DOHH2 (cell line): ENCODE measurements around the gene VSIG4.

ENCODE experiments used
- H3F3A ChIP-seq: fragments of 200-600 bp; sonication (generic), shearing (Covaris generic); 2 replicates; pipeline ENCODE4 v1.6.0; 2016; ENCODE audit warnings: antibody characterized with exemption, mild to moderate bottlenecking; ENCODE audit not compliant: control insufficient read depth, insufficient read depth
- H3K27ac ChIP-seq: fragments of 200-600 bp; sonication (generic); 2 replicates; pipeline ENCODE4 v1.5.1; 2014; ENCODE audit warnings: low read depth, mild to moderate bottlenecking, low read length, moderate library complexity
- H3K27me3 ChIP-seq: fragments of 200-600 bp; sonication (generic); 2 replicates; pipeline ENCODE4 v1.6.1; 2014; ENCODE audit warnings: mild to moderate bottlenecking, low read length, mixed read lengths; ENCODE audit not compliant: control insufficient read depth
- H3K36me3 ChIP-seq: fragments of 200-600 bp; sonication (generic); 2 replicates; pipeline ENCODE4 v1.6.1; 2014; ENCODE audit warnings: mild to moderate bottlenecking, low read length, moderate library complexity, mixed read lengths; ENCODE audit not compliant: control insufficient read depth
- H3K4me1 ChIP-seq: fragments of 200-600 bp; sonication (generic); 2 replicates; pipeline ENCODE4 v1.6.1; 2014; ENCODE audit warnings: mild to moderate bottlenecking, low read length, mixed read lengths; ENCODE audit not compliant: control insufficient read depth
- H3K4me2 ChIP-seq: fragments of 200-600 bp; sonication (generic); 2 replicates; pipeline ENCODE4 v1.6.0; 2014; ENCODE audit warnings: mild to moderate bottlenecking, low read length, moderate library complexity
- H3K4me3 ChIP-seq: fragments of 200-600 bp; sonication (generic); 2 replicates; pipeline ENCODE4 v1.5.1; 2014; ENCODE audit warnings: mild to moderate bottlenecking, low read length, mixed read lengths
- H3K79me2 ChIP-seq: fragments of 200-600 bp; sonication (generic); 2 replicates; pipeline ENCODE4 v1.6.1; 2014; ENCODE audit warnings: mild to moderate bottlenecking, low read length, mixed read lengths; ENCODE audit not compliant: control insufficient read depth
- H3K9me2 ChIP-seq: fragments of 200-600 bp; sonication (generic); replicated peaks from 2 replicates; pipeline ENCODE4 v1.6.1; 2014; ENCODE audit warnings: mild to moderate bottlenecking, low read length, mixed read lengths; ENCODE audit not compliant: control insufficient read depth
- H3K9me3 ChIP-seq: fragments of 200-600 bp; sonication (generic); 2 replicates; pipeline ENCODE4 v1.6.1; 2014; ENCODE audit warnings: antibody characterized with exemption, low read length, mixed read lengths; ENCODE audit not compliant: control insufficient read depth, insufficient read depth
- H4K20me1 ChIP-seq: fragments of 200-600 bp; sonication (generic); 2 replicates; pipeline ENCODE4 v1.6.0; 2014; ENCODE audit warnings: low read depth, mild to moderate bottlenecking, antibody characterized with exemption, low read length, moderate library complexity; ENCODE audit not compliant: control insufficient read depth, insufficient read depth
- EZH2phosphoT487 ChIP-seq: fragments of 200-600 bp; sonication (generic); IDR thresholded peaks from 2 replicates; pipeline ENCODE4 v1.6.1; 2017; ENCODE audit warnings: borderline replicate concordance, mild to moderate bottlenecking, antibody characterized with exemption, low read length, moderate library complexity, mixed read lengths
- TF ChIP-seq, protein P1 (sequence below): fragments of 200-600 bp; sonication (generic); IDR thresholded peaks from one replicate; pipeline ENCODE4 v1.5.1; 2014; ENCODE audit warnings: antibody characterized with exemption, mild to moderate bottlenecking, low read depth, low read length; ENCODE audit not compliant: poor library complexity, severe bottlenecking

The VSIG4 gene

DNA sequence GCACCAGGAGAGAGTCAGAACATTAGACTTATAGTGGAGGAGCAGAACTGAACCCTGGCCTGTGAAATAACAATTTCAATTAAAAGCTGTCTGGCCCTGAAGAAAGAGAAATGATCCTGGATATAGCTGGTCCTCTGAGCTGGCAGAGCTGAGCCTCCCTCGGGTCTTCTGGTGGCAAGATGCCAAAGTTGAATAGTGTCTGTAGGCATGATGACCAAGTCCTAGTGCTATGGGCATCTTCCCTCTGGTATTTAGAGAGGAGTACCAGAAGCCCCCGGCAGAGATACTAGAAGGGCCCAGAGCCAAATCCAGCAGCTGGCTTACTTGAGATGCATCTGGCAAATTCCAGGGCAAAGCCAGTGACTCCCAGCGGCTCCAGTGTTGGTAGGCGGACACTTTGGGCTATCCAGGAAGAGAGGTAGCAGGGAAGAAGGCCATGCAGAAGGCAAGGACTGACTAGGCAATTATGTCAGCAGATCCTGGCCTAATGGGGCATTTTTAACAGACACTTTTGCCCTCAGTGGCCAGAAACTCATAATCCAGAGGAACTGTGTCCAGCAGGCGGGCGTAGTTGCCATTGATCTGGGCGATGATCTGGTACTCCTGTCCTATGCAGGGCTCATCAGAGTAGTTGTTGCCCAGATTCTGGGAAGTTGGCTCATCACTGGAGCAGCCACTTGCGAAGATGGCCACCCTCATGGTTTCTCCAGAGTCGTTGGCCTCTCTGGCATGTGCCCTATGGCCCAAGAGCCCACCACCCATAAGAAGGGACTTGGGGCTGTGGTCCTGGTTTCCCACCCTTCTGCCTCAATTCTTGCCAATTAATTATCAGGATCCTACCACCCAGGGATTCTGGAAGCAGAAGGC is 17.9 kb downstream of the VSIG4 start:
- Histone ChIP-seq H3K27me3 (no peaks in the 10 kb centered on the region), H3K9me3 (no peaks in the 10 kb centered on the region), H3K4me1 (peaks cover 32% of the 10 kb centered on the region), H3F3A (no peaks in the 10 kb centered on the region), H3K79me2 (no peaks in the 10 kb centered on the region), H3K4me2 (no peak overlapping the region), H3K27ac (no peak overlapping the region), H3K9me2 (no peaks in the 10 kb centered on the region), H4K20me1 (no peaks in the 10 kb centered on the region), H3K36me3 (no peaks in the 10 kb centered on the region), H3K4me3 (no peak overlapping the region)
- TF ChIP-seq, protein P1, sequence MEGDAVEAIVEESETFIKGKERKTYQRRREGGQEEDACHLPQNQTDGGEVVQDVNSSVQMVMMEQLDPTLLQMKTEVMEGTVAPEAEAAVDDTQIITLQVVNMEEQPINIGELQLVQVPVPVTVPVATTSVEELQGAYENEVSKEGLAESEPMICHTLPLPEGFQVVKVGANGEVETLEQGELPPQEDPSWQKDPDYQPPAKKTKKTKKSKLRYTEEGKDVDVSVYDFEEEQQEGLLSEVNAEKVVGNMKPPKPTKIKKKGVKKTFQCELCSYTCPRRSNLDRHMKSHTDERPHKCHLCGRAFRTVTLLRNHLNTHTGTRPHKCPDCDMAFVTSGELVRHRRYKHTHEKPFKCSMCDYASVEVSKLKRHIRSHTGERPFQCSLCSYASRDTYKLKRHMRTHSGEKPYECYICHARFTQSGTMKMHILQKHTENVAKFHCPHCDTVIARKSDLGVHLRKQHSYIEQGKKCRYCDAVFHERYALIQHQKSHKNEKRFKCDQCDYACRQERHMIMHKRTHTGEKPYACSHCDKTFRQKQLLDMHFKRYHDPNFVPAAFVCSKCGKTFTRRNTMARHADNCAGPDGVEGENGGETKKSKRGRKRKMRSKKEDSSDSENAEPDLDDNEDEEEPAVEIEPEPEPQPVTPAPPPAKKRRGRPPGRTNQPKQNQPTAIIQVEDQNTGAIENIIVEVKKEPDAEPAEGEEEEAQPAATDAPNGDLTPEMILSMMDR, result no peak
- no peak for TF ChIP-seq EZH2phosphoT487

GRCh38 chrX:66021401-66021764 is 18.5 kb downstream of the VSIG4 start:
- Histone ChIP-seq H3K9me2 (no peaks in the 10 kb centered on the region), H3K79me2 (no peaks in the 10 kb centered on the region), H3K4me2 (no peak overlapping the region), H4K20me1 (no peaks in the 10 kb centered on the region), H3F3A (no peaks in the 10 kb centered on the region), H3K9me3 (no peaks in the 10 kb centered on the region), H3K4me3 (no peak overlapping the region), H3K27me3 (no peaks in the 10 kb centered on the region), H3K36me3 (no peaks in the 10 kb centered on the region), H3K4me1 (peaks cover 38% of the 10 kb centered on the region), H3K27ac (no peak overlapping the region)
- no peak for TF ChIP-seq EZH2phosphoT487
- TF ChIP-seq, protein P1, result no peak

GRCh38 chrX:66020631-66021334 is 19.1 kb downstream of the VSIG4 start:
- Histone ChIP-seq H3K9me3 (no peaks in the 10 kb centered on the region), H3K4me2 (peak overlapping the region; percentile 4; the same call in 1 of the 2 replicates), H3K4me3 (no peak overlapping the region)

More at GRCh38 chrX:66020631-66021334, 19.1 kb downstream of the VSIG4 start:
- H3K4me1 ChIP-seq, result peaks cover 44% of the 10 kb centered on the region
- no peaks in the 10 kb centered on the region for H3K9me2 ChIP-seq
- no peak overlapping the region for H3K27ac ChIP-seq
- TF ChIP-seq, protein P1, result no peak
- TF ChIP-seq EZH2phosphoT487, result no peak
- no peaks in the 10 kb centered on the region for H4K20me1 ChIP-seq
- no peaks in the 10 kb centered on the region for H3K36me3 ChIP-seq
- H3K27me3 ChIP-seq, result no peaks in the 10 kb centered on the region
- no peaks in the 10 kb centered on the region for H3K79me2 ChIP-seq
- no peaks in the 10 kb centered on the region for H3F3A ChIP-seq
